ELF-1 (cell line): ENCODE measurements around the gene COL13A1.

ENCODE experiments used
- DNase-seq: peaks from one replicate; pipeline ENCODE4 v3.0.0-alpha.2; 2016; ENCODE audit warnings: low read depth, low spot score

The COL13A1 gene

DNA sequence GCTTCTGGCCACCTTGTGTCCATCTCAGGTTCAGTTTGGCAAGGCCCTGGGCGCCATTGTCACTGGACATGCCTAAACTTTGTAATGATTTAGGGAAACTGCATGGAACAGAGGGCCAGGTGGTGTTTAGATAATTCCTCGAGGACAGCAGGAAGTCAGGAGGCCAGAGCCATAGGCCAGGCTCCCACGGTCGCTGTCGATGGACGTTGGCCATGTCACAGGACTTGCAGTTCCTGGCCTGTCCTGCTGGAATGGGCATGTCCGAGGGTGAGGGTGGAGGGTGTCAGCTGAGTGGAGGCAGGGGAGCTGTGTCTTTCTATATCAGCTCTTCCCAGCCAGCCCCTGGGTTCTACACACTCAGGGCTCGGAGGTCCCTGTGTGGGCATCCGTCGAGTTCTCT, 143.1 kb downstream of the COL13A1 start:
- DNase-seq, result no peak

DNA sequence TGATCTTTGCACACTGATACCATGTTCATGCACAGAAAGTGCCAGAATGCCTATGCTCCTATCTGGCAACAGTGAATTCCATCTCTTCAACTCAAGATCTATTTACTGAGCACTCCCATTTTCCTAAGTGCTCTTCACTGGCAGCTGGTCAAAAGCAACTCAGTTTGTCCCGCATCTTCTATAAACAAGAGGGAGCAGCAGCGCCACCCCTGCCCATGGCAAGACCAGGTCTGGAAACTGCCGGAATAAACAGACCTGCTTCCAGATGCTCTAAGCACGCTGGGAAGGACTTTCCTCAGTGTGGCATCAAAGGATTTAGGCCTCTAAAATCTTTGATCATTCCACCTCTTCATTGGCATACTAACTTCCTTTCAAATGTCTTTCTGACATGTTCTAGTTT, 146.6 kb downstream of the COL13A1 start:
- no peak for DNase-seq

DNA sequence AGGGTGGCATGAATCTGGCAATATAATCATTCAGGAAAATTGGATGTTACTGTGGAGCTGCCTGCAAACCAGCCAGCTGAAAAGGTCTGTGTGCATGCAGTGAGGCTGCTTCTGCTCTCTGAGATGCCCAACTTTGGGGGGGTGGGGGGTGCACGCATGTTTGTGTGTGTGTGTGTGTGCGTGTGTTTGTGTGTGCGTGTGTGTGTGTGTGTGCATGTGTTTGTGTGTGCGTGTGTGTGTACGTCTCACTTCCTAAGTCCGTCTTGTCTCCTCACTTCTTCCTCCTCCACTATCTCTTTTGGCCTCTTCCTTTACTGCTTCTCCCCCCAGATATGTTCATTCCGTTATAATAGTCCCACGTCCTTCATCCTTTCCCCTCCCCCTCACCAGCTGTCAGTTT, 148.1 kb downstream of the COL13A1 start:
- DNase-seq, result no peak

DNA sequence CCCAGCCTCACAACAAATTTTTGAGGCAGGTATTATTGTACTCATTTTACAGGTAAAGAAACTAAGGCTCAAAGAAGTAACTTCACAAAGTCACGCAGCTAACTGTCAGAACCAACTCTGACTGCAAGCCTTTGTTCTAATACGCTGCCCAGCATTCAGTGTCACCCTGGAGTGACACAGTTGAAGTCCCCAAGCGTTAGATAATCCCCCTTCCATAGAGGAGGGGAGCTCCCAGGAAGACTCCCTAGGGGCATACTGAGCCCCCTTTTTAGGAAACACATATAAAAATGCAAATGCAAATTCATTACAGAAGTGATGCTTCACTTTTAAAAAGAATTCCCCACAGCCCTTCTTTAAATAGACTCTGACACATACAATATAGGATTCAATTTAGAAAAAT, 150.0 kb downstream of the COL13A1 start:
- DNase-seq, result no peak

DNA sequence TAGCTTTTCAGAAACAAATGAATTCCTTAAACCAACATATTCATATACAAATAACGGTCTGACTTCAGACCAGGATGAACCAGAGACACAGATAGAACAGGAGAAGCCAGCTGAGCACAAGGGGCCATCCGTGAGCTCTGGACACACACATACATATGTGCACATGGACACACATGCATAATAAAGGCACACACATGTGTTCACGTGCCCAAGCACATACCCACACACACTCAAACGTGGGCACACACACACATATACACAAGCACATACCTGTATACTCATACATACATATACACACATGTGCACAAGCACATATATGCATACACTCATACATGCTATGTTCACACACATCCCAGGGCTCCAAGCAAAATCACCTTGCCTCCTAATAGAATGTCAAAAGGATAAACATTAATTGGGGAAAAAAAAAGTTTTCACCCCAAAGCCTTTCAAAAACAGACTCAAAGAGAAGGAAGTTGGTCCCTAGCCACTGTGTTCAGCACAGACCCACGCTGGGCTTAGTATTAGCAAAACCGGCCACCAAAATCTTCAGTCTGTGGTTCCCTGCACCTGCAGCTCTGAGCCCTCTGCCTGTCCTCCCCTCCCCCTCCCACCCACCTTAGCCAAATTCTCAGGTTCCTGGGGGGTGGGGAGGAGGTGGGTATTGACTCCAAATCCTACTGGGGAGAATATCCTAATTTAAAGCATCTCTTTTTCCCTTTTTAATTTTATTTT, 150.5 kb downstream of the COL13A1 start:
- DNase-seq, result no peak

DNA sequence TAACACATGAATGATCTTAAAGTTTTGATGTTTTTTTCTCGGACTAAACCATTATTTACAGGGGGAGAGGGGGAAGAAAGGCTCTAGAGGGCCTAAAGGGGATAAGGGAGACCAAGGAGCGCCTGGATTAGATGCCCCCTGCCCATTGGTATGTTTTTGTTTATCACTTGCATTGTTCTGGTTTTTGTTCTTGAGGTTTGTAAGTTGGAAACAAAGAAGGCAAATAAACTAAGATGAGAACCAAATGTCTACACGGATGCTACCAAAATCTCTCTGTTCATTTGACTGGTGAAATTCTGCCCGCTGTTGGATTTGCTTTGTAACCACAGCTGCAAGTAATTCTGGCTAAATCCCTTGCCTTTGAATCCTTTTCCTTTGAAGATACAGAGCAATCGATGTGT, 151.1 kb downstream of the COL13A1 start:
- DNase-seq, result peak; percentile 32

DNA sequence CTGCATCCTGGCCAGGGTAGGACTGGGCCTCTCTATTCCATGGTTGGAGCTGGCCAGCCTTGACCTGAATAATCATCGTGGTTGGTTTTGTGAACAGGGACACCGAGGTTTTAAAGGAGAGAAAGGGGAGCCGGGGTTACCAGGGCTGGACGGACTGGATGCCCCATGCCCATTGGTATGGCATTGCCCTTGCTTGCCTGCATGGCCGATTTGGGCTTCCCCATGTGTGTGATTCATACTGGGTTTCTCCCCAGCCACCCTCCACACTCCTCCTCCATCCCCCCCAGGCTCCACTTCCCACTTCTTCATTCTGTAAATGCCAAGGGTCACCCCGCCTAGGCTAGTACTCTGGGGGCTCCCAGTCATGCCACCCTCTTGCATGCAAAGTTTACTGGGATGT, 152.1 kb downstream of the COL13A1 start:
- DNase-seq, result no peak

DNA sequence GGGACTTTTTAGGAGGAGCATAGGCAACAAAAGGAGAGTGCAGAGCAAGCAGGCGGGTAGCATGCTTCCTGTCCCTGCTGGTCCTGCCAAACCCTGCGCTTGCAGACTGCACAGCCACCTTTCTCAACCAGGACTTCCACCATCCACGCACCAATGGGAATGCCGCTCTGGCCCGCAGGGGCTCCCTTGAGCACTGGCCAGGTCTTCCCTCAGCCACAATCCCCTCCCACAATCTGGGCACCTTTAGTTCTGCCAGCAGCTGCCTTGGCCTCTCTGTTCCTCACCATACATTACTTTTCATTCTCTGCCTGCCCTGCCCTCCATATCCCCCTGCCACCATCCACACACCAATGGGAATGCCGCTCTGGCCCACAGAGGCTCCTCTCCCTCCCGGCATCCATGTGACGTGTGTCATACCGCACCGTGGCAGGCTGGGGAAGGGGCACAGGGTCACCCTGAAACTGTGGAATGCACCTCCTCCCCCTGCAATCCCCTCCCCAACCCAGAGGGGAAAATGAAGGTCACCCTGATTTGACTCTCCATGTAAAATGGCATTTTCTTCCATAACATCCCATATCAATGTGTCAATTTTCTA, 153.6 kb downstream of the COL13A1 start:
- no peak for DNase-seq

DNA sequence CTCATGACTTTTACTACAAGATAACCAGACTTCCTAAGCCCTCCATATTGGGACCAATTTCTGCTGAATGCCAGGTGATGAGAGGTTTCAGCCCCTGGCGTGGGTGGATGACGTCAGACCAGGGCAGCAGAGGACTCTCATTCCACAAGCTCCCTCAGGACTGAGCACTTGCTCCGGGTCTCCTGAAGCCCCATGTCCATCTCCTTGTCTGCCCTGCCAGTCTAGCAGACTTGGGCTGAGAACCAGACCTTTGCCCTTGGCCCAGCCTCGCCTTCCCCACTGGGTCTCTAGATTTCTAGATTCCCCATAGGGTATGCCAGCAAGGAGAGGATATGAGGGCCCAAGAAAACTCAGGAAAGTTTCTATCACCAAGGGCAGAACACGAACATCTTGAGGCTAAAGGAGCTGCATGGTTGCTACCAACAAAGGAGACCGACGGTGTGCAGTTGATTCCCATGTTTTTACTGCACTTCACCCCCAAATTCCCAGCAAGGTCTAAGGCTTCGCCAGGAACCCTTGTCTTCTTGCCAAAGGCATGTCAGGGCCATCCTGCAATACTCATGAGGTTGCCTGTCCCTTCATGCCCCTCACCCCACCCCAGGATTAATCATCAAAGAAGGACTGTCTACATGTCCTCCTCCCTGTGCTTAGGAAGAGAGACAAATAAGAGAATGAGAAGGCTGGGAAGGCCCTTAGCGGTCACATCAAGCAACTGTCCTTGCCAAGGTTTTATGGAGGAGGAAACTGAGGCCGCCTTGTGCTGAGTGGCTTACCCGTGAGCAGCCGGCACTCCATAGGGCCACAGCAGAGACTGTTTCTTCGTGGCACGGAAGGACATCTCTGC, 154.4 kb downstream of the COL13A1 start:
- DNase-seq, result no peak

DNA sequence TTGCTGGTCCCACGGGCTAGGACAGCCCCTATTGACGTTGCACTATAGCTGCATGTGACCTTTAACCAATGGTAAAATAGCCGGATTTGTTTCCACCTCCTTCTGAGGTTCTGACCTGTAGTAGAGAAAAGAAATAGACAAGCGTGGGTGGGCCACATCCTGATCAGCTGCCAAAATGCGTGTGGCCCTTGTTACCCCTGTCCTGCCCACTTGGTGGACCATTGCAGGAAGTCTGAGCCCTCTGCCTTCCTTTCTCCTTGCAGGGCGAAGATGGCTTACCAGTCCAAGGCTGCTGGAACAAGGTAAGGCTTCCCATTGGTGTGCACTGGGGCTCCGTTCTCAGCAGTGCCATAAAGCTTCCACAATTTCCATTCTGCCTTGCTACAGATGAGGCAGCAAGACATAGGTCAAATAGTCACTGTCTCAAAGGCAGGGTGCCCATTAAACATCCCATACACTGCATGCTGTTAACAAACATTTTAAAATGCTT, 155.1 kb downstream of the COL13A1 start:
- no peak for DNase-seq

DNA sequence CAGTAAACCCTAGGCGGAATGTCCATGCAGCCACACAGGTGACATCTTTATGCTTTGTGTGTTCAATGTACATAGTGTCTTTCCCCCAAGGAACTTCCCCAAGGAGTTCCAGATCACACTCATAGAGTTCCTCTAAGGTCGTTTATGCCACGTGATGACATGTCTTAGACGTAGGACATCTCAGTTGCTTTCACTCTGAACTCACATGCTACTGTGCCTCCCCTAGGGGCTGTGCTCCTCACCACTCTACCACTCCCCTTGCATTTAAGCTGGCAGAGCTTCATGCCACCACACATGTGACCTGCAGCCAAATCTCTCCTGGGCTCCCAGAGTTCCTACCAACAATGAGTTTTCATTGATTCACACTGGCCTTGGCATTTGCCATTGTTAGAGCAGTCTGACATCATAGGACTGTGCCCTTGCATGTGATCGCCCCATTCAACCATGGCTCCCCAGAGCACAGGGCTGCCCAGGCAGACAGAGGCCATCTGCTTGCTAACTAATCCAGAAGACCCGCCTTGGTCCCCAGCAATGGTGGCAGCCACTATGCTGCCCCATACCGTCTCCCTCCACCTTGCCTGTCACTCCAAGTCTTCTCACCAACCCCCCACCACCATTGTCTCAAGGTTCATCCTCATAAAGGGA, 155.7 kb downstream of the COL13A1 start:
- no peak for DNase-seq

DNA sequence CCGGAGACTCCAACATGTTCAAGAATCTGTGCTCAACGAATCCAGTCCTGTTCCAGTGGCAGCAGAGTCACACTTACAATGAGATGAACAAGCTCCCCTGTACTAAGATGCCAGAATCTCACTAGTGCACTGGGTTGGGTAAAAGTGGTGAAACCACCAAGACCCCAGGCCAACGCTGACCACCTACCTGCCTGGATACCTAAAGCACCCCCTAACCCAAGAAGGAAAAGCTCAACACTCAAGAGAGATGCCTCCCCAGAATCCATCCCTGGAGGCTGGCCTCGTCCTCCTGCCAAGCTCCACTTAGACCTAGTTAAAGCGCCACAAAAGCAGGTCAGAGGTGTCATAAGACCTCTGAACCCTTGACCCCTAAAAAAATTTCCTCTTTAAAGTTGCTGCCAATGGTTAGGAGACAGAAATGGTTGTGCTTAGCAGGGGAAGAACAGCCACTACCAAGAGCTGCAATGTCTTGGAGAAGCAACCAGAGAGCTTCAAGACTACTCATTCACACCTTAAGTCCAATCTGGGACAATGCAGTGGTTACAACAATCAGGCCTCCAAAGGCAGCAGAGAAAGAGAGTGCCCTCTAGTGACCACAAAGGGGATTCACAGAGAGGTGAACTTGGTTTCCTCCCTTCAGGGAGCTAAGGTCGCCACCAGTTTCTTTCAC, 156.3 kb downstream of the COL13A1 start:
- DNase-seq, result peak; percentile 71

DNA sequence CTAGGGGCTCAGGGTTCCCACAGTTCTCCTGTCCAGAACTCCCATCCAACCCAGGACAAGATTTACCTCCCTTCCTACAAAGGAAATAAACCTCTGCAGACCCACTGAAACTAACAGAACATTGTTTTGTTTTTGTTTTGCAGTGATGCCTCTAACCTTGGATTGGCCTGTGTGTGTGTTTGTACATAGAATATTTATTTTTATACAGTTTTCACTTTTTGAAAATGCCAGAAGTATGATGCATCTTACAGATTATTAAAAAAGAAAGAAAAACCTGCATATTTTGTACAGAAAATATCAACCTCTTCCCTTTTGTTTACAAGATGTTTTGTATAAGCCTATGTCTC, 156.8 kb downstream of the COL13A1 start:
- DNase-seq, result no peak

DNA sequence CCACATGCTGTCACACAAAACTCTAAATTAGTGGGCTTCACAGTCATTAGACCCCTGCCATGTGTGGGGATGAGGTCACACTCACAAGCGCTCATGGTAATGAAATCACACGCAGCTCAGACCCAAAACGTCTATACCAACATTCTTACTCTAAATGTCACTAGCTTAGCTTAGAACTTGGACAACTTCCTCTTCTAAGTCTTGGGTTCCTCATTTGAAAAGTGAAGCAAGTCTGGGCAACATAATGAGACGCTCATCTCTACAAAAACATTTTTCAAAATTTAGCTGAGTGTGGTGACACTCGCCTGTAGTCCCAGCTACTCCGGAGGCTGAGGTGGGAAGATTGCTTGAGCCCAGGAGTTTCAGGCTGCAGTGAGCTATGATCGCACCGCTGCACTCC, 158.2 kb downstream of the COL13A1 start:
- no peak for DNase-seq

DNA sequence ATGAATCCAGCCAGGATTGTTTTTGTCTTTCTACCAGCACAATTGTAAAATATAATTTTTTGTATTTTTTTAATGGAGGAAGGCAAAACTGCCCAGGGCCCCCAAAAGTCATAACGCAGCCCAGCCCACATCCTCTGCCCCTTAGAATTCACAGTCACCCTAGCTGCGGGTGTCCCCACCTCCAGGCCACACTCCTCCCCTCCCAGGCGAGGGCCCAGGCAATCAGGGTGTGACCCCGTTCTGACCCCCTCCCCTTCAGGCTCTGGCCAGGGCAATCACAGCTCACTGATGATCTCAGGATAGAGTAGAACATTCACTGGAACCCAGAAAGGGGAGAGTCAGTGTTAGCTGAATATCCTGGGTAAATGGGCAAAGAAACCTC, 158.9 kb downstream of the COL13A1 start:
- no peak for DNase-seq

DNA sequence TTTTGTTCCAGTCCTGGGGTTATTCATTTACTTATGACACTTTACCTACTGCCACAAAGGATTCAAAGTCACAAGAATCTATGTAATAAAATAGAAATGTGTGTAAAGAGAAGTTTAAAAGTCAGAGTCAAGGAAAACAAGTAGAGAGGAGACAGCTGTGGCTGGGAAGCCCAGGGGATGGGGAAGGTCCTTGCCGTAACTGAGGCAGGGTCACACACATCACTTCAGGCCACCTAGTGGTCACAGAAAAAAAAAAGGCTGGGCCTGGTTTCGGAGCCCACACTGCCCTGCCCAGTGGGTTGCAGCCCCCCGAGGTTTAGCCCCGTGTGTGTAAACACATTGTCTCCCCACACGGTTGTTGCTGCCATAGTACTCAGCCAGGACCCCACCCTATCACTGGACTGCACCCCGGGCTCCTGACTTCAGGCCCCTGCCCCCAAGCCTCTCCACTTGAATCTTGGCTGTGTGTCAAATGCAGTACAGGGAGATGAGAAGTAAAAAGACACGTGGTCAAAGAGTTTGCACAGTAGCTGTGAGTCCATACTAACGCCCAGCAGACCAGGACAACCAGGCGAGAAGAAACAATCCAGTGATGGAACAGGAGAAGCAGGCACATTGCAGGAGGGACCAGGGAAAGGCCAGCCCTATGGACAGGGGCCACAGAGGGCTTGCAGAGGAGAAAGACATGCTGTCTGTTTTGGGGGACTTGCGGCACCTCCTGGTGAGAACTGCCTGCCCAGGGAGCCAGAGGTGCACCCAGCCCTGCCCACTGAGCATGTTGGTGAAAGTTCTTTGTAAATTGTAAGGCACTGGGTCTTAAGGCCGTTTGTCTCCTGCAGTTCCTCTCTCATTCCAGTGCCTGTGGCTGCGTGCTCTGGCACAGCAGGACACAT, 159.5 kb downstream of the COL13A1 start:
- DNase-seq, result peak; percentile 23

DNA sequence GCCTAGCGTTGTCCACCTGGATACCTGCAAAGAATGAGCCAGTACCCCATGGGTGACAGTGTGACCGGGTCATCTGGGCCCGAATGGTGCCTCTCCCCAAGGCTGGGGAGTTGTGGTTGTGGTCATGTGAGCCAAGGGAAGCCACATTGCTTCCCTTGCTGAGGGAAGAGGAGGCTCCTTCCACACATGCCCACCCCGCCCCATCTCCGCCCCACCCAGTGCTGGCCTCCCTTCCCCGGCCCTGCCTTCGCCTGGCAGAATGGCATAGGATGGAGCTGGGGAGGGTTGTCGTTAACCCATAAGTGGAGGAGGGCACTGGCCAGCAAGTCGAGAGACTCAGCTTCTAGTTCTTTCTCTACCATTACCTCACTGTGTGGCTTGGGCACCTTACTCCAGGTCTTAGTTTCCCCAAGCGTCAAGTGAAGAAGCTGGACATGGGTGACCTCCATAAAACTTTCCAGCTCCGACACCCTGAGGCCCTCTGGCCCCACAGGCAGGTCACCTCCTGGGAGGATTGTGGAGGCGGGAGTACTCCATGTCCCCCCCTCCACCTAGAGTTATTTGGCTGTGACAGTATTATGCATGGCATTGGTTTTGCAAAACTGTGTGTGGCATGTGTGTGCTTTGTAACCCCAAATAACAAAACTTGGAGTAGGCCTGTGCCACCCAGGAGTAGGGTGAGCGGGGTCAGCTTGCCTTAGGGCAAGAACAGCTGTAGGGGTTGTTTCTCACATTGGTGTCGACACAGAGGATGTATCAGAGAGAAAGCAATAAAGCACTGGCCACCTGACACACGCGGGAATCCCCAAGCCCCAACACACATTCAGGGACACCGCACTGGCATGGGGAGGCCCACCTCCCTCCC, 160.4 kb downstream of the COL13A1 start:
- DNase-seq, result no peak

DNA sequence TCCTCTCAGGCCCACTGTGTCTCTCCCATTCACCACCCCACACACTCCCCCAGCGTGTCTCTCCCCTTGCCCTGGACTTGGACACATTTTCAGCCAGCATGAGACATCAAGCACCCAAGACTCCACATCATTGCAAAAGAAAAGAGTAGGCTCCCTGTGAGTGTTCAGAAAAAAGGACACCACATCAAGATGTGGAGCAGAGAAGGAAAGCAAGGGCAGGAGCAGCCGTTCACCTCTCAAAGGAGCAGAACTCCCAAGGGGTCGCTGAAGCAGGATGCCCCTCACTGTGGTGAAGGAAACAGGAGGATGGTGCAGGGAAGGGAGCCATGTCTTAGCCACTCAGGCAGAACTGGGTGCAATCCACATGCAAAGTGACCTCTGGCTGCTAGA, 161.0 kb downstream of the COL13A1 start:
- no peak for DNase-seq

DNA sequence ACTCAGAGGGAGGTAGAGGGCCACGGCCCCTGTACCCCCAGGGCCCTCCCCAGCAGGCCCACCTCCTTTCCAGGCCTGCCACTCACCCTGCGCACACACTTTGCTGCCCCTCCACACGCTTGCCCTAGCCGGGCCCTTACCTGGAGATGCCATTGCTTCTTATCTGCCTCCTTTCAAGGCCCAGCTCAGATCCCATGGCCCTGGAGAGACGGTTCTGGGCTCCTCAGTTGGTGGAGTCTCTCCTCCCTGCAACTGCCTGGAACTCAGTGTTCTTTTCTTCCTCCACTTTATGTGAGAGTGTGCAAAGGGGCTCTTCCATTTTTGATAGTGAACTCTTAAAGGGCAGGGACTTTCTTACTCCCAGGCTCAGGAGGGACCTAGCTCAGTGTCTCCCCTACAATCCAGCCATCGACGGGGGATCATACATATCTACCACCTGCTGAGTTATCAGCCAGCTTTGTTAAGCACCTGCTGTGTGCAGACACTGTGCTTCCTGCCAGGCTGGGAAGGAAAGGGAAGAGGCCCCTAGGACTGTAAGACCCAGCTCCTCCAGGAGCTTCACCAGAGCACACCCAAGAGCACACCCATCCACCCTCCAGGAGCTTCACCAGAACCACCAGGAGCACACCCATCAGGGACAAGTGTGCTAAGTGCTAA, 161.6 kb downstream of the COL13A1 start:
- no peak for DNase-seq
